ENCODE results near the gene ZCCHC9. TPM values are rescaled to one million over a fixed set of nuclear protein-coding genes. Genes with fewer than 3 reads are reported as not detected.

ZCCHC9 gene
- total RNA-seq, 1 experiment from 2014 or later = 32.2 TPM

GRCh38 chr5:81349161-81349560 is 47.8 kb downstream of the ZCCHC9 start:
- WGBS (ENCODE audit: extremely low coverage, insufficient read length, low lambda C conversion rate) = no CpG with 5 or more reads among the region's 4 CpGs
- H3K14ac ChIP-seq (ENCODE audit: insufficient read depth, low read length) = no peak overlapping the region
- no peaks in the 10 kb centered on the region for H4K20me1 ChIP-seq (ENCODE audit: control insufficient read depth, insufficient read depth, insufficient read length)
- H2AFZ ChIP-seq (ENCODE audit: low read length) = no peak overlapping the region
- H3K4me3 Mint-ChIP-seq = no peak overlapping the region
- no peaks in the 10 kb centered on the region for H3K36me3 Mint-ChIP-seq (ENCODE audit: insufficient read depth in 1 of 3, low read depth in 3 of 3)
- no peak overlapping the region for H3K4ac ChIP-seq (ENCODE audit: low read depth, low read length)
- H3K9me3 ChIP-seq (ENCODE audit: control insufficient read depth, low read depth, low read length) = no peaks in the 10 kb centered on the region
- H4K5ac ChIP-seq (ENCODE audit: insufficient read length, low read depth, low read length) = no peak overlapping the region
- H3K27ac ChIP-seq (ENCODE audit: insufficient read length, low read depth, low read length) = no peak overlapping the region
- H3K27me3 ChIP-seq (ENCODE audit: insufficient read depth, low read length) = no peaks in the 10 kb centered on the region
- no peak overlapping the region for H3T11ph ChIP-seq (ENCODE audit: low read length)
- H3K79me1 ChIP-seq (ENCODE audit: insufficient read depth, low read depth, low read length, poor library complexity, severe bottlenecking) = no peaks in the 10 kb centered on the region
- no peak for DNase-seq
- H3K9me3 Mint-ChIP-seq = no peaks in the 10 kb centered on the region
- no peak overlapping the region for H4K91ac ChIP-seq (ENCODE audit: insufficient read length, low read depth, low read length)
- H3K56ac ChIP-seq (ENCODE audit: insufficient read length, low read depth, low read length) = no peak overlapping the region
- no peak overlapping the region for H3K23ac ChIP-seq (ENCODE audit: insufficient read length, low read depth, low read length)
- H3K4me1 Mint-ChIP-seq = peaks cover 11 to 19% of the 10 kb centered on the region in 2 experiments
- no peaks in the 10 kb centered on the region for H3K23me2 ChIP-seq (ENCODE audit: insufficient read length, low read depth, low read length, poor library complexity, severe bottlenecking)
- no peak overlapping the region for H2BK5ac ChIP-seq (ENCODE audit: insufficient read length, low read length)
- H3K79me2 ChIP-seq (ENCODE audit: insufficient read depth, low read length) = no peaks in the 10 kb centered on the region
- H2BK20ac ChIP-seq (ENCODE audit: low read depth, low read length, poor library complexity, severe bottlenecking) = no peak overlapping the region
- H3K27ac Mint-ChIP-seq = peak overlapping the region in 2 of 3 experiments; percentile 19 to 50; a peak in 4 of 7 replicates
- TF ChIP-seq CTCF (conservative IDR thresholded peaks at IDR 0.05) = no peak
- no peak overlapping the region for H3K4me2 ChIP-seq (ENCODE audit: insufficient read depth, insufficient read length, low read length)
- no peak overlapping the region for H4K8ac ChIP-seq (replicated peaks; ENCODE audit: insufficient read length, low read depth, low read length)
- H2BK12ac ChIP-seq (ENCODE audit: insufficient read length, low read depth, low read length) = no peak overlapping the region
- no peak overlapping the region for H2BK120ac ChIP-seq (ENCODE audit: low read depth, low read length, poor library complexity, severe bottlenecking)
- no peak overlapping the region for H2AK5ac ChIP-seq (ENCODE audit: insufficient read length, low read length)
- no peak overlapping the region for H3K18ac ChIP-seq (ENCODE audit: insufficient read length, low read depth, low read length)
- H3K4me1 ChIP-seq (ENCODE audit: insufficient read depth, low read length) = no peaks in the 10 kb centered on the region
- no peak overlapping the region for H3K9ac ChIP-seq (ENCODE audit: extremely low read depth, insufficient read length, low read length)
- no peaks in the 10 kb centered on the region for H3K27me3 Mint-ChIP-seq (ENCODE audit: low read depth)
- H2BK15ac ChIP-seq (ENCODE audit: low read depth, low read length) = no peak overlapping the region

Measured in H9 (cell line).